Parathyroid adenoma (tissue), 2 donors: ENCODE measurements around the gene CFAP97D2.

ENCODE experiments used
- H2AFZ ChIP-seq: fragments of 300-600 bp; sonication (generic); one replicate; pipeline ENCODE4 v1.7.0; 2017; ENCODE audit warnings: antibody characterized with exemption, mild to moderate bottlenecking
- H3K27ac ChIP-seq: fragments of 300-600 bp; sonication (generic); one replicate; pipeline ENCODE4 v1.7.0; 2017
- H3K27me3 ChIP-seq: fragments of 300-600 bp; sonication (generic); one replicate; pipeline ENCODE4 v1.7.0; 2017; ENCODE audit warnings: low read length; ENCODE audit not compliant: control insufficient read depth, insufficient read depth
- H3K36me3 ChIP-seq: fragments of 300-600 bp; sonication (generic); one replicate; pipeline ENCODE4 v1.7.0; 2017; ENCODE audit warnings: low read length; ENCODE audit not compliant: control insufficient read depth, insufficient read depth
- H3K4me1 ChIP-seq: fragments of 300-600 bp; sonication (generic); one replicate; pipeline ENCODE4 v1.7.0; 2017; ENCODE audit warnings: control low read depth
- H3K4me2 ChIP-seq: fragments of 300-600 bp; sonication (generic); one replicate; pipeline ENCODE4 v1.7.0; 2017; ENCODE audit warnings: low read length
- H3K4me3 ChIP-seq: fragments of 300-600 bp; sonication (generic); one replicate; pipeline ENCODE4 v1.7.0; 2017; ENCODE audit warnings: low read depth, low read length
- H3K79me2 ChIP-seq: fragments of 300-600 bp; sonication (generic); one replicate; pipeline ENCODE4 v1.7.0; 2017; ENCODE audit warnings: control low read depth
- H3K9ac ChIP-seq: fragments of 300-600 bp; sonication (generic); one replicate; pipeline ENCODE4 v1.7.0; 2017; ENCODE audit warnings: mild to moderate bottlenecking
- H3K9me3 ChIP-seq: fragments of 300-600 bp; sonication (generic); one replicate; pipeline ENCODE4 v1.7.0; 2017; ENCODE audit warnings: low read length; ENCODE audit not compliant: control insufficient read depth
- CTCF ChIP-seq: fragments of 300-600 bp; sonication (generic); IDR thresholded peaks from one replicate; pipeline ENCODE4 v1.7.0; 2017; ENCODE audit warnings: antibody characterized with exemption, mild to moderate bottlenecking
- donor health status: primary hyperparathyroidism.

The CFAP97D2 gene

GRCh38 chr13:114134944-114135610 lies 44.0 kb upstream of the CFAP97D2 start:
- no peaks in the 10 kb centered on the region for H3K4me1 ChIP-seq
- no peak overlapping the region for H3K9ac ChIP-seq
- H3K4me3 ChIP-seq = no peak overlapping the region
- no peak overlapping the region for H3K27ac ChIP-seq
- no peak for TF ChIP-seq CTCF
- no peaks in the 10 kb centered on the region for H3K27me3 ChIP-seq
- no peaks in the 10 kb centered on the region for H3K9me3 ChIP-seq
- peak overlapping the region; percentile 50 for H2AFZ ChIP-seq
- no peaks in the 10 kb centered on the region for H3K36me3 ChIP-seq
- no peak overlapping the region for H3K4me2 ChIP-seq
- no peaks in the 10 kb centered on the region for H3K79me2 ChIP-seq

GRCh38 chr13:114135731-114136171 lies 43.3 kb upstream of the CFAP97D2 start:
- Histone ChIP-seq H3K9ac (no peak overlapping the region), H2AFZ (no peak overlapping the region), H3K4me1 (no peaks in the 10 kb centered on the region), H3K4me2 (no peak overlapping the region), H3K27me3 (no peaks in the 10 kb centered on the region), H3K27ac (no peak overlapping the region), H3K79me2 (no peaks in the 10 kb centered on the region), H3K4me3 (no peak overlapping the region), H3K9me3 (no peaks in the 10 kb centered on the region), H3K36me3 (no peaks in the 10 kb centered on the region)
- no peak for TF ChIP-seq CTCF

GRCh38 chr13:114136576-114136975 lies 42.5 kb upstream of the CFAP97D2 start:
- Histone ChIP-seq H3K4me2 (no peak overlapping the region), H3K4me1 (no peaks in the 10 kb centered on the region)

GRCh38 chr13:114140131-114140905 lies 38.7 kb upstream of the CFAP97D2 start:
- no peak overlapping the region for H3K4me3 ChIP-seq
- no peaks in the 10 kb centered on the region for H3K27me3 ChIP-seq
- H3K36me3 ChIP-seq = no peaks in the 10 kb centered on the region
- no peaks in the 10 kb centered on the region for H3K4me1 ChIP-seq
- TF ChIP-seq CTCF = no peak
- no peaks in the 10 kb centered on the region for H3K79me2 ChIP-seq
- no peak overlapping the region for H3K9ac ChIP-seq
- H3K9me3 ChIP-seq = no peaks in the 10 kb centered on the region
- H3K27ac ChIP-seq = no peak overlapping the region
- H3K4me2 ChIP-seq = no peak overlapping the region
- no peak overlapping the region for H2AFZ ChIP-seq

More at GRCh38 chr13:114136576-114136975, 42.5 kb upstream of the CFAP97D2 start:
- H2AFZ ChIP-seq = no peak overlapping the region
- H3K36me3 ChIP-seq = no peaks in the 10 kb centered on the region
- no peak overlapping the region for H3K4me3 ChIP-seq
- H3K27ac ChIP-seq = no peak overlapping the region
- TF ChIP-seq CTCF = no peak
- no peak overlapping the region for H3K9ac ChIP-seq
- H3K79me2 ChIP-seq = no peaks in the 10 kb centered on the region
- no peaks in the 10 kb centered on the region for H3K27me3 ChIP-seq
- H3K9me3 ChIP-seq = no peaks in the 10 kb centered on the region
